ENCODE measurements around the gene TTLL12.

The TTLL12 gene

GRCh38 chr22:43168471-43169309 lies 18.2 kb downstream of the TTLL12 start:
- Histone ChIP-seq H3K27me3 (ENCODE audit: control insufficient read depth in 1 of 2, insufficient read depth in 2 of 2, low read length in 2 of 2) (no peaks in the 10 kb centered on the region), H3K4me1 (ENCODE audit: insufficient read depth, low read length) (peaks cover under 1% of the 10 kb centered on the region), H3K9ac (ENCODE audit: low read length) (no peak overlapping the region), H3K4me3 (ENCODE audit: low read depth in 1 of 2, low read length in 2 of 2) (no peak overlapping the region), H3K36me3 (ENCODE audit: insufficient read depth, low read length) (peaks cover 41% of the 10 kb centered on the region), H3K9me3 (ENCODE audit: low read length) (no peaks in the 10 kb centered on the region), H3K27ac (ENCODE audit: low read depth, low read length) (no peak overlapping the region)

- no peak overlapping the region for H3K4me3 ChIP-seq (ENCODE audit: low read depth in 1 of 2, low read length in 2 of 2)
- no peak overlapping the region for H3K9ac ChIP-seq (ENCODE audit: low read length)
- H3K4me1 ChIP-seq (ENCODE audit: insufficient read depth, low read length): peaks cover 5% of the 10 kb centered on the region
- H3K27me3 ChIP-seq (ENCODE audit: control insufficient read depth in 1 of 2, insufficient read depth in 2 of 2, low read length in 2 of 2): no peaks in the 10 kb centered on the region
- no peaks in the 10 kb centered on the region for H3K9me3 ChIP-seq (ENCODE audit: low read length)
- H3K27ac ChIP-seq (ENCODE audit: low read depth, low read length): no peak overlapping the region
- H3K36me3 ChIP-seq (ENCODE audit: insufficient read depth, low read length): peaks cover 28% of the 10 kb centered on the region
These were observed 19.8 kb downstream of the TTLL12 start for GRCh38 chr22:43167001-43167589.

- Histone ChIP-seq H3K9ac (ENCODE audit: low read length) (no peak overlapping the region), H3K27ac (ENCODE audit: low read depth, low read length) (no peak overlapping the region), H3K4me1 (ENCODE audit: insufficient read depth, low read length) (peaks cover 5% of the 10 kb centered on the region), H3K36me3 (ENCODE audit: insufficient read depth, low read length) (peaks cover 21% of the 10 kb centered on the region), H3K27me3 (ENCODE audit: control insufficient read depth in 1 of 2, insufficient read depth in 2 of 2, low read length in 2 of 2) (no peaks in the 10 kb centered on the region), H3K9me3 (ENCODE audit: low read length) (no peaks in the 10 kb centered on the region), H3K4me3 (ENCODE audit: low read depth in 1 of 2, low read length in 2 of 2) (no peak overlapping the region)
These were observed 20.6 kb downstream of the TTLL12 start for GRCh38 chr22:43166132-43166930.

GRCh38 chr22:43164636-43165035 lies 22.3 kb downstream of the TTLL12 start:
- Histone ChIP-seq H3K27ac (ENCODE audit: low read depth, low read length) (no peak overlapping the region), H3K4me1 (ENCODE audit: insufficient read depth, low read length) (peaks cover 5% of the 10 kb centered on the region), H3K36me3 (ENCODE audit: insufficient read depth, low read length) (peaks cover 14% of the 10 kb centered on the region), H3K9ac (ENCODE audit: low read length) (no peak overlapping the region), H3K4me3 (ENCODE audit: low read depth in 1 of 2, low read length in 2 of 2) (no peak overlapping the region), H3K27me3 (ENCODE audit: control insufficient read depth in 1 of 2, insufficient read depth in 2 of 2, low read length in 2 of 2) (no peaks in the 10 kb centered on the region), H3K9me3 (ENCODE audit: low read length) (no peaks in the 10 kb centered on the region)

- Histone ChIP-seq H3K27me3 (ENCODE audit: control insufficient read depth in 1 of 2, insufficient read depth in 2 of 2, low read length in 2 of 2) (no peaks in the 10 kb centered on the region), H3K36me3 (ENCODE audit: insufficient read depth, low read length) (peaks cover 14% of the 10 kb centered on the region), H3K27ac (ENCODE audit: low read depth, low read length) (no peak overlapping the region), H3K4me3 (ENCODE audit: low read depth in 1 of 2, low read length in 2 of 2) (no peak overlapping the region), H3K9ac (ENCODE audit: low read length) (no peak overlapping the region), H3K4me1 (ENCODE audit: insufficient read depth, low read length) (peaks cover 5% of the 10 kb centered on the region), H3K9me3 (ENCODE audit: low read length) (no peaks in the 10 kb centered on the region)
These were observed 23.6 kb downstream of the TTLL12 start for GRCh38 chr22:43163241-43163795.

GRCh38 chr22:43162412-43163150 lies 24.4 kb downstream of the TTLL12 start:
- Histone ChIP-seq H3K4me1 (ENCODE audit: insufficient read depth, low read length) (peaks cover 5% of the 10 kb centered on the region), H3K27ac (ENCODE audit: low read depth, low read length) (no peak overlapping the region), H3K36me3 (ENCODE audit: insufficient read depth, low read length) (peaks cover 8% of the 10 kb centered on the region), H3K4me3 (ENCODE audit: low read depth in 1 of 2, low read length in 2 of 2) (no peak overlapping the region), H3K9ac (ENCODE audit: low read length) (no peak overlapping the region), H3K9me3 (ENCODE audit: low read length) (no peaks in the 10 kb centered on the region), H3K27me3 (ENCODE audit: control insufficient read depth in 1 of 2, insufficient read depth in 2 of 2, low read length in 2 of 2) (no peaks in the 10 kb centered on the region)

- Histone ChIP-seq H3K36me3 (ENCODE audit: insufficient read depth, low read length) (no peaks in the 10 kb centered on the region), H3K27me3 (ENCODE audit: control insufficient read depth in 1 of 2, insufficient read depth in 2 of 2, low read length in 2 of 2) (no peaks in the 10 kb centered on the region), H3K9me3 (ENCODE audit: low read length) (no peaks in the 10 kb centered on the region), H3K4me3 (ENCODE audit: low read depth in 1 of 2, low read length in 2 of 2) (no peak overlapping the region), H3K9ac (ENCODE audit: low read length) (no peak overlapping the region), H3K4me1 (ENCODE audit: insufficient read depth, low read length) (peaks cover 5% of the 10 kb centered on the region), H3K27ac (ENCODE audit: low read depth, low read length) (no peak overlapping the region)
These were observed 26.3 kb downstream of the TTLL12 start for GRCh38 chr22:43160497-43161126.

- no peaks in the 10 kb centered on the region for H3K36me3 ChIP-seq (ENCODE audit: insufficient read depth, low read length)
These were observed 27.3 kb downstream of the TTLL12 start for GRCh38 chr22:43159484-43160178.

GRCh38 chr22:43158778-43159483 lies 28.0 kb downstream of the TTLL12 start:
- Histone ChIP-seq H3K9me3 (ENCODE audit: low read length) (no peaks in the 10 kb centered on the region), H3K9ac (ENCODE audit: low read length) (no peak overlapping the region), H3K4me3 (ENCODE audit: low read depth in 1 of 2, low read length in 2 of 2) (no peak overlapping the region), H3K27me3 (ENCODE audit: control insufficient read depth in 1 of 2, insufficient read depth in 2 of 2, low read length in 2 of 2) (no peaks in the 10 kb centered on the region), H3K27ac (ENCODE audit: low read depth, low read length) (no peak overlapping the region), H3K36me3 (ENCODE audit: insufficient read depth, low read length) (no peaks in the 10 kb centered on the region), H3K4me1 (ENCODE audit: insufficient read depth, low read length) (peaks cover 5% of the 10 kb centered on the region)

More at GRCh38 chr22:43159484-43160178, 27.3 kb downstream of the TTLL12 start:
- Histone ChIP-seq H3K4me3 (ENCODE audit: low read depth in 1 of 2, low read length in 2 of 2) (no peak overlapping the region), H3K27ac (ENCODE audit: low read depth, low read length) (no peak overlapping the region), H3K4me1 (ENCODE audit: insufficient read depth, low read length) (peaks cover 5% of the 10 kb centered on the region), H3K27me3 (ENCODE audit: control insufficient read depth in 1 of 2, insufficient read depth in 2 of 2, low read length in 2 of 2) (no peaks in the 10 kb centered on the region), H3K9me3 (ENCODE audit: low read length) (no peaks in the 10 kb centered on the region), H3K9ac (ENCODE audit: low read length) (no peak overlapping the region)

Measured in muscle layer of colon (tissue), 2 donors.